ENCODE measurements around the gene CYP4A11.
"Not testable (repeated sequence)": the region's sequence is repeated elsewhere in the genome, so short reads cannot be mapped to it uniquely, and the experiment has no call there.

Gene CYP4A11

DNA sequence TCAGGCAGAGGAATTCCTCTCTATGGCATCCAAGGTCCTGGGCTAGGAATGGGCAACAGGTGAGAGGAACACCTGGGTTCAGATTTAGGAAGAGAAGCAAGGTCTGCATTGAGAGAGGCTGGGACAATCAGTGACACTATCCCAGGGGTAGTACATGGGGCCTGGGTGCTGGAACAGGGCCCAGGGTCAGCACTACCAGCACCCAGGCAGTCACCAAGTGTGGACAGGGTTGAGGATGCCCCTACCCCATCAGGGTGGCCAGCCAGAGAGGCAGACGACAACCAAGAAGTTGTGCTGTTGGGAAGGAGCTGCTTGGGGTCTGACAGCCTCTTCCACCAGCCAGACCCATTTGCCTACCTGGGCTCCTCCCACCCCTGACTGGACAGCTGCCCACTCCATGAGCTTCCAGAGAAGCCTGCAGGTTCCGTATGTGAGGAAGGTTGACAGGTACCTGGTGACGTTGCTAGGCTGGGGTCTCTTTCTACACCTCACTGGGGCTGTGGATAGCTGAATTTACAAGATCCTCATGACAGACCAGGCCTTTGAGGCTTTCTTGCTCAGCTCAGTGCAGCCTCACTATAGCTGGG, 13.9 kb downstream of the CYP4A11 start:
- POLR2A ChIA-PET = no interaction called here
- 96% methylated on average over 3 of the region's 3 CpGs for WGBS (ENCODE audit: insufficient coverage)
- H3K27ac ChIP-seq (ENCODE audit: insufficient read depth in 1 of 2, low read depth in 1 of 2, low read length in 2 of 2, poor library complexity in 1 of 2, severe bottlenecking in 2 of 2) = no peak overlapping the region
- no peak overlapping the region for H3K4me3 ChIP-seq (ENCODE audit: control insufficient read depth in 1 of 7, extremely low read depth in 1 of 7, insufficient read depth in 4 of 7, low read depth in 2 of 7, low read length in 6 of 7)
- no peaks in the 10 kb centered on the region for H3K36me3 ChIP-seq (ENCODE audit: control insufficient read depth in 4 of 4, insufficient read depth in 4 of 4, low read length in 3 of 4)
- H3K9me3 ChIP-seq (ENCODE audit: control extremely low read depth in 1 of 5, control insufficient read depth in 4 of 5, insufficient read depth in 2 of 5, low read depth in 1 of 5, low read length in 4 of 5) = peaks cover 0 to 5% (median 0%) of the 10 kb centered on the region in 5 experiments
- CTCF ChIA-PET = no interaction called here
- peaks cover 0 to 5% (median 0%) of the 10 kb centered on the region in 5 experiments for H3K27me3 ChIP-seq (replicated peaks in 2 of 5; ENCODE audit: control insufficient read depth in 4 of 5, insufficient read depth in 5 of 5, low read length in 4 of 5)
- no peaks in the 10 kb centered on the region for H3K4me1 ChIP-seq (ENCODE audit: control extremely low read depth in 1 of 4, control insufficient read depth in 4 of 4, insufficient read depth in 4 of 4, low read length in 3 of 4)
- no peak for DNase-seq

DNA sequence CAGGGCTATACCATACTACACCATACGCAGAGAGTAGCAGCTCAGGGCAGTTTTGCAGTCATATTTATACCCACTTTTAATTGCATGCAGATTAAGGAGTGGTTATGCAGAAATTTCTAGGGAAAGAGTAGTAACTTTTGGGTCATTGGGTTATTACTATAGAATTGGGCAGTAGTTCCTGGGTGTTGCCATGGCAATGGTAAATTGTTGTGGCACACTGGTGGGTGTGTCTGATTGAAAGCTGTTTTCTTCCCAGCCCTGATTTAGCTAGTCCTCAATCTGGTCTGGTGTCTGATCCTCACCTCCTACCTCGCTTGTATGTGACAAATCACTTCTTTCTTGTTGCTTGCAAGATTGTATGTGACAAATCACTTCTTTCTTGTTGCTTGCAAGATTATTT, 30.5 kb downstream of the CYP4A11 start:
- CTCF ChIA-PET = no interaction called here
- Histone ChIP-seq H3K27ac (ENCODE audit: insufficient read depth in 1 of 2, low read depth in 1 of 2, low read length in 2 of 2, poor library complexity in 1 of 2, severe bottlenecking in 2 of 2) (no peak overlapping the region), H3K4me1 (ENCODE audit: control extremely low read depth in 1 of 4, control insufficient read depth in 4 of 4, insufficient read depth in 4 of 4, low read length in 3 of 4) (no peaks in the 10 kb centered on the region), H3K36me3 (ENCODE audit: control insufficient read depth in 4 of 4, insufficient read depth in 4 of 4, low read length in 3 of 4) (no peaks in the 10 kb centered on the region), H3K4me3 (ENCODE audit: control insufficient read depth in 1 of 7, extremely low read depth in 1 of 7, insufficient read depth in 4 of 7, low read depth in 2 of 7, low read length in 6 of 7) (no peak overlapping the region), H3K9me3 (ENCODE audit: control extremely low read depth in 1 of 5, control insufficient read depth in 4 of 5, insufficient read depth in 2 of 5, low read depth in 1 of 5, low read length in 4 of 5) (peaks cover 0 to 10% (median 1%) of the 10 kb centered on the region in 5 experiments), H3K27me3 (replicated peaks in 2 of 5; ENCODE audit: control insufficient read depth in 4 of 5, insufficient read depth in 5 of 5, low read length in 4 of 5) (no peaks in the 10 kb centered on the region)
- WGBS (ENCODE audit: insufficient coverage) = no CpG with 5 or more reads among the region's 2 CpGs
- no peak for DNase-seq
- POLR2A ChIA-PET = no interaction called here

DNA sequence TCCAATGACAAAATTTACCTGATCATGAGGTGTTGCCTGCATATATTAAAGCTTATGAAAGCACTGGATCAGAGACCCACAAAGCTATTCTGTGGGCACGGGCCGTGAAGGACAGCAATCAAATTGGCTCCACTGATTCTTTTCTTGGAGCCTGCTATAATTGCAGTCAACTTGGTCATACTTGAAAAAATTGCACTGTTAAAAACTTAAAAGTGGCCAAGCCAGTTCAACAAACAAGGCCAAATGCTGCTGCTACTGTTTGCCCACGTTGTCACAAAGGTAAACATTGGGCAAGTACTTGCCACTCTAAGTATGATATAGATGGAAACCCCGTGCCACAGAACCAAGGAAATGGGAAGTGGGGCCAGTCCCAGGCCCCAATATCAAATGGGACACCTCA, 37.8 kb downstream of the CYP4A11 start:
- ChIA-PET POLR2A (no interaction called here), CTCF (no interaction called here)
- H3K27me3 ChIP-seq (replicated peaks in 2 of 5; ENCODE audit: control insufficient read depth in 4 of 5, insufficient read depth in 5 of 5, low read length in 4 of 5) = no peaks in the 10 kb centered on the region
- 86% methylated on average over 4 of the region's 4 CpGs for WGBS (ENCODE audit: insufficient coverage)
- peaks cover 0 to 4% (median 2%) of the 10 kb centered on the region in 5 experiments for H3K9me3 ChIP-seq (ENCODE audit: control extremely low read depth in 1 of 5, control insufficient read depth in 4 of 5, insufficient read depth in 2 of 5, low read depth in 1 of 5, low read length in 4 of 5)
- no peak for DNase-seq
- H3K4me1 ChIP-seq (ENCODE audit: control extremely low read depth in 1 of 4, control insufficient read depth in 4 of 4, insufficient read depth in 4 of 4, low read length in 3 of 4) = no peaks in the 10 kb centered on the region
- no peak overlapping the region for H3K27ac ChIP-seq (ENCODE audit: insufficient read depth in 1 of 2, low read depth in 1 of 2, low read length in 2 of 2, poor library complexity in 1 of 2, severe bottlenecking in 2 of 2)
- no peaks in the 10 kb centered on the region for H3K36me3 ChIP-seq (ENCODE audit: control insufficient read depth in 4 of 4, insufficient read depth in 4 of 4, low read length in 3 of 4)
- no peak overlapping the region for H3K4me3 ChIP-seq (ENCODE audit: control insufficient read depth in 1 of 7, extremely low read depth in 1 of 7, insufficient read depth in 4 of 7, low read depth in 2 of 7, low read length in 6 of 7)

DNA sequence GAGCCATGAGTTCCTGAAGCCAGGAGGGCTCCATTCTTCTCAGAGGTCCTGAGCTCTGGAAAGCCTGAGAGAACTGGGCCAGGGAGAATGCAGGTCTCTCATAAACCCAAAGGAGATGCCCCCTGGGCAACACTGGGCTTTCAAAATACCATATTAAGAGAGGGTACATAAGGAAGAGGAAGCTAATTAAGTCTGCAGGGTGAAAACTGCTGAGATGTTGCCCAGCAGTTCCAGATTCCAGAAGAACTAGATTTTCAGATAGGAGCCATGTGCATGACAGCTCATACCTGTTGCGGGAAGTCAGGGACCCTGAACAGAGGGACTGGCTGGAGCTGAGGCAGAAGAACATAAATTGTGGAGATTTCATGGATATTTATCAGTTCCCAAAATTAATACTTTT, 40.9 kb downstream of the CYP4A11 start:
- ChIA-PET POLR2A (no interaction called here), CTCF (no interaction called here)
- H3K4me1 ChIP-seq (ENCODE audit: control extremely low read depth in 1 of 4, control insufficient read depth in 4 of 4, insufficient read depth in 4 of 4, low read length in 3 of 4) = no peaks in the 10 kb centered on the region

DNA sequence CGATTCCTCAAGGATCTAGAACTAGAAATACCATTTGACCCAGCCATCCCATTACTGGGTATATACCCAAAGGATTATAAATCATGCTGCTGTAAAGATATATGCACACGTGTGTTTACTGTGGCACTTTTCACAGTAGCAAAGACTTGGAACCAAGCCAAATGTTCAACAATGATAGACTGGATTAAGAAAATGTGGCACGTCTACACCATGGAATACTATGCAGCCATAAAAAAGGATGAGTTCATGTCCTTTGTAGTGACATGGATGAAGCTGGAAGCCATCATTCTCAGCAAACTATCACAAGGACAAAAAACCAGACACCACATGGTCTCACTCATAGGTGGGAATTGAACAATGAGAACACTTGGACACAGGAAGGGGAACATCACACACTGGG, 59.6 kb downstream of the CYP4A11 start:
- H3K27ac ChIP-seq (ENCODE audit: insufficient read depth in 1 of 2, low read depth in 1 of 2, low read length in 2 of 2, poor library complexity in 1 of 2, severe bottlenecking in 2 of 2); H3K4me3 ChIP-seq (ENCODE audit: control insufficient read depth in 1 of 7, extremely low read depth in 1 of 7, insufficient read depth in 4 of 7, low read depth in 2 of 7, low read length in 6 of 7); DNase-seq; POLR2A ChIA-PET; H3K27me3 ChIP-seq (replicated peaks in 2 of 5; ENCODE audit: control insufficient read depth in 4 of 5, insufficient read depth in 5 of 5, low read length in 4 of 5); H3K9me3 ChIP-seq (ENCODE audit: control extremely low read depth in 1 of 5, control insufficient read depth in 4 of 5, insufficient read depth in 2 of 5, low read depth in 1 of 5, low read length in 4 of 5); H3K36me3 ChIP-seq (ENCODE audit: control insufficient read depth in 4 of 4, insufficient read depth in 4 of 4, low read length in 3 of 4); H3K4me1 ChIP-seq (ENCODE audit: control extremely low read depth in 1 of 4, control insufficient read depth in 4 of 4, insufficient read depth in 4 of 4, low read length in 3 of 4); CTCF ChIA-PET: not testable (repeated sequence)
- 86% methylated on average over 1 of the region's 3 CpGs for WGBS (ENCODE audit: insufficient coverage)

More for the DNA sequence above, 40.9 kb downstream of the CYP4A11 start:
- H3K4me3 ChIP-seq (ENCODE audit: control insufficient read depth in 1 of 7, extremely low read depth in 1 of 7, insufficient read depth in 4 of 7, low read depth in 2 of 7, low read length in 6 of 7) = no peak overlapping the region
- no peaks in the 10 kb centered on the region for H3K27me3 ChIP-seq (replicated peaks in 2 of 5; ENCODE audit: control insufficient read depth in 4 of 5, insufficient read depth in 5 of 5, low read length in 4 of 5)
- DNase-seq = no peak
- H3K27ac ChIP-seq (ENCODE audit: insufficient read depth in 1 of 2, low read depth in 1 of 2, low read length in 2 of 2, poor library complexity in 1 of 2, severe bottlenecking in 2 of 2) = no peak overlapping the region
- H3K9me3 ChIP-seq (ENCODE audit: control extremely low read depth in 1 of 5, control insufficient read depth in 4 of 5, insufficient read depth in 2 of 5, low read depth in 1 of 5, low read length in 4 of 5) = peaks cover 0 to 4% (median 0%) of the 10 kb centered on the region in 5 experiments
- no peaks in the 10 kb centered on the region for H3K36me3 ChIP-seq (ENCODE audit: control insufficient read depth in 4 of 4, insufficient read depth in 4 of 4, low read length in 3 of 4)
- no CpG with 5 or more reads among the region's 1 CpG for whole genome bisulfite sequencing (ENCODE audit: insufficient coverage)
